Stimulated activated naive CD4-positive, alpha-beta T cell (primary cell): ENCODE results near the gene OPCML.

ENCODE experiments used
- DNase-seq, 6 experiments: peaks; one replicate each; lab custom pipeline; 2025; lab: John Stamatoyannopoulos, UW

The OPCML gene

GRCh38 chr11:133503236-133503635 is 29.1 kb downstream of the OPCML start:
- DNase-seq = no peak

GRCh38 chr11:133501643-133502539 is 30.4 kb downstream of the OPCML start:
- no peak for DNase-seq

GRCh38 chr11:133500936-133501335 is 31.4 kb downstream of the OPCML start:
- DNase-seq = no peak

- no peak for DNase-seq
Measured at GRCh38 chr11:133500435-133500834, 31.9 kb downstream of the OPCML start.

- no peak for DNase-seq
Measured at GRCh38 chr11:133498969-133499368, 33.3 kb downstream of the OPCML start.

GRCh38 chr11:133497477-133498140 is 34.7 kb downstream of the OPCML start:
- no peak for DNase-seq

GRCh38 chr11:133492895-133493294 is 39.4 kb downstream of the OPCML start:
- DNase-seq = no peak

GRCh38 chr11:133491680-133492383 is 40.5 kb downstream of the OPCML start:
- DNase-seq = no peak

- DNase-seq = no peak
Measured at GRCh38 chr11:133480722-133481121, 51.6 kb downstream of the OPCML start.

GRCh38 chr11:133479209-133479608 is 53.1 kb downstream of the OPCML start:
- DNase-seq = no peak

- DNase-seq = no peak
Measured at GRCh38 chr11:133477251-133477625, 55.1 kb downstream of the OPCML start.

- no peak for DNase-seq
Measured at GRCh38 chr11:133476570-133477250, 55.6 kb downstream of the OPCML start.

GRCh38 chr11:133474461-133474860 is 57.8 kb downstream of the OPCML start:
- DNase-seq = no peak

GRCh38 chr11:133467686-133468085 is 64.6 kb downstream of the OPCML start:
- no peak for DNase-seq

GRCh38 chr11:133443206-133443747 is 89.0 kb downstream of the OPCML start:
- no peak for DNase-seq

- no peak for DNase-seq
Measured at GRCh38 chr11:133441964-133442660, 90.2 kb downstream of the OPCML start.

- no peak for DNase-seq
Measured at GRCh38 chr11:133425992-133426391, 106.3 kb downstream of the OPCML start.

GRCh38 chr11:133425245-133425644 is 107.1 kb downstream of the OPCML start:
- no peak for DNase-seq

- DNase-seq = no peak
Measured at GRCh38 chr11:133418218-133418617, 114.1 kb downstream of the OPCML start.

GRCh38 chr11:133414506-133414905 is 117.8 kb downstream of the OPCML start:
- DNase-seq = no peak

GRCh38 chr11:133413703-133414102 is 118.6 kb downstream of the OPCML start:
- no peak for DNase-seq
